K562 (cell line): Measurements from ENCODE around the gene ETV3. TPM values are rescaled to one million over a fixed set of nuclear protein-coding genes. Genes with fewer than 3 reads are reported as not detected.

Experiments
- ATAC-seq: fragments of 200-7000 bp; cut with Tn5 transposase; 3 replicates; pipeline ENCODE4 v1.9.1; 2020; ENCODE audit warnings: moderate library complexity
- BruUV-seq: library from RNA; stranded (reverse); fragments of 400-500 nt; replicated peaks from 2 replicates; lab custom pipeline; 2021; lab: Mats Ljungman, UMichigan
- CTCF ChIA-PET: fragments of 300-600 bp; formaldehyde crosslinking; extraction: SDS; loops from one replicate; lab custom pipeline; 2021; ENCODE audit warnings: low intra/inter-chr PET ratio; lab: Yijun Ruan, JAX
- POLR2A ChIA-PET: fragments of 300-600, 350-650 bp; sonication (Branson Sonifier 250); formaldehyde crosslinking; extraction: SDS; loops from one replicate; lab custom pipeline; 2021; ENCODE audit warnings: antibody characterized with exemption, inconsistent platforms; lab: Yijun Ruan, JAX
- DNase-seq, 4 experiments: peaks; one replicate each; pipeline versions ENCODE4 v3.0.0 to v3.0.0-alpha.2; 2011 to 2018; ENCODE audit warnings: low spot score in 3 of 4, mixed read lengths in 3 of 4; ENCODE audit errors: extremely low read depth in 1 of 4
- FAIRE-seq: peaks from 2 replicates; lab custom pipeline; 2011; peaks lifted over from hg19 to GRCh38; lab: Jason Lieb, UNC
- H2AFZ ChIP-seq: 2 replicates; pipeline ENCODE4 v1.6.0; 2011; ENCODE audit warnings: low read depth, low read length, control low read depth, inconsistent platforms
- H3K27ac ChIP-seq: fragments of 200-600 bp; 3 replicates; pipeline ENCODE4 v1.8.0; 2011; ENCODE audit warnings: low read depth, mild to moderate bottlenecking, control low read depth, inconsistent platforms, low read length, moderate library complexity, mixed read lengths; ENCODE audit errors: extremely low read depth
- H3K27me3 ChIP-seq, 2 experiments: fragments of 300-600 bp in 1 of 2; 2 replicates in 1 of 2; 3 replicates in 1 of 2; pipeline versions ENCODE4 v1.6.0 to v1.8.0; 2011; ENCODE audit warnings: inconsistent platforms in 2 of 2, low read length in 2 of 2, mild to moderate bottlenecking in 1 of 2, mixed read lengths in 1 of 2, moderate library complexity in 1 of 2; ENCODE audit not compliant: control insufficient read depth in 2 of 2, insufficient read depth in 2 of 2
- H3K36me3 ChIP-seq: fragments of 300-600 bp; 3 replicates; pipeline ENCODE4 v1.8.0; 2011; ENCODE audit warnings: mild to moderate bottlenecking, low read length, inconsistent platforms; ENCODE audit not compliant: control insufficient read depth, insufficient read depth
- H3K4me1 ChIP-seq, 2 experiments: fragments of 200-600 bp in 1 of 2; replicated peaks in 1 of 2; 2 replicates in 1 of 2; 3 replicates in 1 of 2; pipeline versions ENCODE4 v1.5.1 to v1.8.0; 2011; ENCODE audit warnings: inconsistent platforms in 2 of 2, low read length in 2 of 2, mild to moderate bottlenecking in 1 of 2, mixed read lengths in 1 of 2, moderate library complexity in 1 of 2; ENCODE audit not compliant: control insufficient read depth in 2 of 2, insufficient read depth in 2 of 2
- H3K4me2 ChIP-seq: 2 replicates; pipeline ENCODE4 v1.6.1; 2011; ENCODE audit warnings: low read length, control low read depth, inconsistent platforms, mixed read lengths; ENCODE audit not compliant: insufficient read depth
- H3K4me3 ChIP-seq: fragments of 200-600 bp; sonication (generic), shearing (Covaris generic); 2 replicates; pipeline ENCODE4 v1.5.1; 2016; ENCODE audit warnings: control low read depth, inconsistent platforms
- H3K79me2 ChIP-seq: fragments of 200-600 bp; 3 replicates; pipeline ENCODE4 v1.8.0; 2011; ENCODE audit warnings: low read length, inconsistent platforms; ENCODE audit not compliant: control insufficient read depth, insufficient read depth
- H3K9ac ChIP-seq, 2 experiments: 2 replicates each; pipeline versions ENCODE4 v1.6.0 to v1.6.1; 2011; ENCODE audit warnings: low read depth in 2 of 2, low read length in 2 of 2, control low read depth in 1 of 2, inconsistent platforms in 1 of 2, mild to moderate bottlenecking in 1 of 2, mixed read lengths in 1 of 2; ENCODE audit not compliant: insufficient read depth in 1 of 2
- H3K9me1 ChIP-seq: one replicate; pipeline ENCODE4 v1.6.0; 2011; ENCODE audit warnings: inconsistent platforms, mild to moderate bottlenecking, low read length, moderate library complexity; ENCODE audit not compliant: control insufficient read depth, insufficient read depth
- H3K9me3 ChIP-seq: replicated peaks from 2 replicates; pipeline ENCODE4 v1.5.1; 2011; ENCODE audit warnings: low read depth, low read length, inconsistent platforms; ENCODE audit not compliant: control insufficient read depth, insufficient read depth
- H4K20me1 ChIP-seq: replicated peaks from 2 replicates; pipeline ENCODE4 v1.6.1; 2011; ENCODE audit warnings: low read length, inconsistent platforms, mixed read lengths; ENCODE audit not compliant: control insufficient read depth, insufficient read depth
- BRD4 ChIP-seq: fragments of 200-600 bp; sonication (generic); IDR thresholded peaks from 2 replicates; pipeline ENCODE4 v1.6.1; 2017; ENCODE audit warnings: inconsistent platforms
- CREM ChIP-seq: IDR thresholded peaks from 2 replicates; pipeline ENCODE4 v1.6.1; 2014; ENCODE audit warnings: antibody characterized with exemption, low read depth
- ETV1 ChIP-seq: fragments of 450-650 bp; conservative IDR thresholded peaks from 2 replicates; pipeline ENCODE4 v1.6.1; 2016; ENCODE audit warnings: missing genetic modification characterization, control low read depth, low read depth, missing compliant biosample characterization
- HNRNPL ChIP-seq: fragments of 200-400 bp; formaldehyde crosslinking; IDR thresholded peaks from 2 replicates; pipeline ENCODE4 v1.6.1; 2017; ENCODE audit warnings: low read depth, mild to moderate bottlenecking, low read length
- NBN ChIP-seq: fragments of 450-650 bp; IDR thresholded peaks from 2 replicates; pipeline ENCODE4 v1.6.1; 2016; ENCODE audit warnings: low read depth, mild to moderate bottlenecking
- PCBP1 ChIP-seq: fragments of 200-400 bp; formaldehyde crosslinking; IDR thresholded peaks from 2 replicates; pipeline ENCODE4 v1.6.1; 2018; ENCODE audit warnings: mild to moderate bottlenecking, low read depth, low read length; ENCODE audit not compliant: poor library complexity, severe bottlenecking
- SRSF1 ChIP-seq: fragments of 200-400 bp; formaldehyde crosslinking; IDR thresholded peaks from 2 replicates; pipeline ENCODE4 v1.6.1; 2017; ENCODE audit warnings: mild to moderate bottlenecking, low read depth, low read length, moderate library complexity
- TAF1 ChIP-seq: IDR thresholded peaks from 2 replicates; pipeline ENCODE4 v1.6.1; 2011; ENCODE audit warnings: mild to moderate bottlenecking, low read length, moderate library complexity; ENCODE audit not compliant: insufficient read depth, control insufficient read depth, severe bottlenecking; ENCODE audit errors: extremely low read depth
- ZNF134 ChIP-seq: fragments of 250-450 bp; sonication (Bioruptor Pico); conservative IDR thresholded peaks from 2 replicates; pipeline ENCODE4 v1.4.0; 2020
- ZNF699 ChIP-seq: fragments of 250-450 bp; sonication (Bioruptor Pico); IDR thresholded peaks from 2 replicates; pipeline ENCODE4 v1.8.0; 2021; ENCODE audit warnings: mild to moderate bottlenecking, moderate library complexity; ENCODE audit not compliant: insufficient replicate concordance
- WGBS: fragments of 100-300 bp; shearing (Covaris generic); methylation state at CpG from one replicate; pipeline ENCODE4 v1.1.6; 2016; ENCODE audit warnings: low coverage, mixed read lengths; ENCODE audit not compliant: insufficient coverage; ENCODE audit errors: missing lambda C conversion rate; 5-methylcytosine and 5-hydroxymethylcytosine counted together
- in situ Hi-C: fragments of 300-500 bp; cut with MboI; formaldehyde crosslinking; loops from 4 replicates; pipeline ENCODE4 v1.15.0; 2018; ENCODE audit warnings: inconsistent platforms, mixed read lengths
- intact Hi-C: fragments of 100-400 bp; cut with micrococcal nuclease; formaldehyde crosslinking; loops from 2 replicates; pipeline ENCODE4 v1.14.2; 2022
- polyA plus RNA-seq, 8 experiments: library from polyadenylated mRNA; depleted of rRNA in 4 of 8; stranded (reverse) in 5 of 8; unstranded in 3 of 8; fragments of >200 nt; fragmentation: Nextera tagmentation in 2 of 8; fragmentation: Illumina TruSeq in 1 of 8; extraction: Ambion mirVana in 2 of 8; extraction: Trizol in 1 of 8; gene quantifications; 2 replicates each; pipeline versions ENCODE4 v1.2.1 to v1.2.3, GENCODE V29; 2011 to 2014; ENCODE audit warnings: inconsistent platforms in 1 of 8, missing spikeins in 1 of 8
- total RNA-seq, 7 experiments: library from RNA; depleted of rRNA in 6 of 7; stranded (reverse); fragments of >200 nt in 6 of 7; fragmentation: Illumina TruSeq in 2 of 7; extraction: Trizol in 2 of 7; gene quantifications; 2 replicates each; pipeline versions ENCODE4 v1.2.1 to v1.2.3, GENCODE V29; 2011 to 2021; ENCODE audit warnings: low replicate concordance in 1 of 7
- TF ChIP-seq, protein P1 (sequence below): sonication (generic); formaldehyde crosslinking; IDR thresholded peaks from 2 replicates; pipeline ENCODE4 v1.8.0; 2022; ENCODE audit warnings: mild to moderate bottlenecking, missing genetic modification reagents
- TF ChIP-seq, protein P2 (sequence below): fragments of 450-650 bp; IDR thresholded peaks from 2 replicates; pipeline ENCODE4 v1.6.1; 2016; ENCODE audit warnings: low read depth

Gene ETV3
- total and polyA plus RNA-seq, 9 of the 15 experiments (the other 6 are each of a cell fraction or from before 2014, with no cell fraction given): 3.1 to 16.0 (median 9.0) TPM

DNA sequence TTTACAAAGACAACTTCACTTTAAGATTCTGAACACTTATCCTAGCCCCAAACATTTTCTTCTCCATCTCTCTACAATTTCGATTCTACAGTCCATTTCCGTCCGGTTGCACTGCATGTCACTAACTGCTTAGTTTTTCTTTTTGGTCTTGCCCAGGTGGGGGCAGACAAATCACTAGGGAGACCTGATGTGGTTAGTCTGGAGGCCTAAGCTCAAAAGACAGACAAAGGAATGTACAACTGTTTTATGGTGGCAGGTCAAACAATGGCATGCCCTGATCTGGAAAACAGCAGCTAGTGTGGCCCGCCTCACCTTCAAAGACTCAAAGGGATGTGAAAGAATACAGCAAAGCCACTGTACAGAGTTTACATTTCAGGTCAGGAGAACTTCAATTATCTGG is 3.8 kb downstream of the ETV3 start (continued):
- TF ChIP-seq SRSF1: no peak
- no peak for TF ChIP-seq NBN
- TF ChIP-seq PCBP1: no peak
- TF ChIP-seq TAF1: no peak
- TF ChIP-seq ETV1 (tag): no peak
- TF ChIP-seq ZNF134 (CRISPR knock-in tag): no peak
- TF ChIP-seq HNRNPL: no peak

DNA sequence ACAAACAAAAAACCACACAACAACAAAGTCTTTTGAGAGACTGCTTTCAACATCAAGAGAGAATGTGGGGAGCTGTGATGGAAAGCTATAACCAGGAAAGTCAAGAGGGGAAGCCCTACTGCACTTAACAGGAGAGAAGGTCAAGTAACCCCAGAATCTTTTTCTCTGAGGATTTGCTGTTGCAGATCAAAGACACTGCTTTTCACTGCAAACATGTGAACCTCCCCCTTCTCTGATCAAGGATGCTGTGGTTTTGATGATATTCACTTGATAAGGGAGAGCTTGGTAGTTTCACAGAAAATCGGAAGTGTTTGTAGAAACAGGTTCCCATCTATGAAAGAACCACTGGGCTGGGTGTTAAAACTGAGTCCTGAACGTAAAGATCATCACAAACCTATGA is 4.8 kb downstream of the ETV3 start:
- WGBS: 20% methylated on average over 2 of the region's 2 CpGs
- H4K20me1 ChIP-seq: 0 out of 2 replicates have a peak, but pooled peaks cover 9% of the 10 kb centered on the region
- in situ Hi-C loops: no loop called here
- BruUV-seq: no TSS peak
- no peak overlapping the region for H3K27ac ChIP-seq
- H3K9me1 ChIP-seq: no peaks in the 10 kb centered on the region
- no peak for FAIRE-seq
- no peak overlapping the region for H3K9ac ChIP-seq
- ChIA-PET POLR2A (interaction anchor here (0.6 to 1.0 kb wide), 2 partner anchors 9 to 253 kb away, joined by 3 read pairs; no protein-coding TSS in a partner anchor), CTCF (no interaction called here)
- H3K79me2 ChIP-seq: peaks cover 27% of the 10 kb centered on the region
- no peak overlapping the region for H3K4me2 ChIP-seq
- no peaks in the 10 kb centered on the region for H3K9me3 ChIP-seq
- no peaks in the 10 kb centered on the region for H3K27me3 ChIP-seq
- H3K4me1 ChIP-seq: peaks cover 14 to 32% of the 10 kb centered on the region in 2 experiments
- peaks cover 67% of the 10 kb centered on the region for H3K36me3 ChIP-seq
- H2AFZ ChIP-seq: no peak overlapping the region
- intact Hi-C loops: no loop called here
- DNase-seq: no peak
- no peak overlapping the region for H3K4me3 ChIP-seq
- ATAC-seq: no peak
- TF ChIP-seq ZNF699 (CRISPR knock-in tag) (no peak), BRD4 (no peak), CREM (no peak)
- TF ChIP-seq, protein P1, sequence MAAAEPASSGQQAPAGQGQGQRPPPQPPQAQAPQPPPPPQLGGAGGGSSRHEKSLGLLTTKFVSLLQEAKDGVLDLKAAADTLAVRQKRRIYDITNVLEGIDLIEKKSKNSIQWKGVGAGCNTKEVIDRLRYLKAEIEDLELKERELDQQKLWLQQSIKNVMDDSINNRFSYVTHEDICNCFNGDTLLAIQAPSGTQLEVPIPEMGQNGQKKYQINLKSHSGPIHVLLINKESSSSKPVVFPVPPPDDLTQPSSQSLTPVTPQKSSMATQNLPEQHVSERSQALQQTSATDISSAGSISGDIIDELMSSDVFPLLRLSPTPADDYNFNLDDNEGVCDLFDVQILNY (CRISPR knock-in tag): no peak
- TF ChIP-seq, protein P2, sequence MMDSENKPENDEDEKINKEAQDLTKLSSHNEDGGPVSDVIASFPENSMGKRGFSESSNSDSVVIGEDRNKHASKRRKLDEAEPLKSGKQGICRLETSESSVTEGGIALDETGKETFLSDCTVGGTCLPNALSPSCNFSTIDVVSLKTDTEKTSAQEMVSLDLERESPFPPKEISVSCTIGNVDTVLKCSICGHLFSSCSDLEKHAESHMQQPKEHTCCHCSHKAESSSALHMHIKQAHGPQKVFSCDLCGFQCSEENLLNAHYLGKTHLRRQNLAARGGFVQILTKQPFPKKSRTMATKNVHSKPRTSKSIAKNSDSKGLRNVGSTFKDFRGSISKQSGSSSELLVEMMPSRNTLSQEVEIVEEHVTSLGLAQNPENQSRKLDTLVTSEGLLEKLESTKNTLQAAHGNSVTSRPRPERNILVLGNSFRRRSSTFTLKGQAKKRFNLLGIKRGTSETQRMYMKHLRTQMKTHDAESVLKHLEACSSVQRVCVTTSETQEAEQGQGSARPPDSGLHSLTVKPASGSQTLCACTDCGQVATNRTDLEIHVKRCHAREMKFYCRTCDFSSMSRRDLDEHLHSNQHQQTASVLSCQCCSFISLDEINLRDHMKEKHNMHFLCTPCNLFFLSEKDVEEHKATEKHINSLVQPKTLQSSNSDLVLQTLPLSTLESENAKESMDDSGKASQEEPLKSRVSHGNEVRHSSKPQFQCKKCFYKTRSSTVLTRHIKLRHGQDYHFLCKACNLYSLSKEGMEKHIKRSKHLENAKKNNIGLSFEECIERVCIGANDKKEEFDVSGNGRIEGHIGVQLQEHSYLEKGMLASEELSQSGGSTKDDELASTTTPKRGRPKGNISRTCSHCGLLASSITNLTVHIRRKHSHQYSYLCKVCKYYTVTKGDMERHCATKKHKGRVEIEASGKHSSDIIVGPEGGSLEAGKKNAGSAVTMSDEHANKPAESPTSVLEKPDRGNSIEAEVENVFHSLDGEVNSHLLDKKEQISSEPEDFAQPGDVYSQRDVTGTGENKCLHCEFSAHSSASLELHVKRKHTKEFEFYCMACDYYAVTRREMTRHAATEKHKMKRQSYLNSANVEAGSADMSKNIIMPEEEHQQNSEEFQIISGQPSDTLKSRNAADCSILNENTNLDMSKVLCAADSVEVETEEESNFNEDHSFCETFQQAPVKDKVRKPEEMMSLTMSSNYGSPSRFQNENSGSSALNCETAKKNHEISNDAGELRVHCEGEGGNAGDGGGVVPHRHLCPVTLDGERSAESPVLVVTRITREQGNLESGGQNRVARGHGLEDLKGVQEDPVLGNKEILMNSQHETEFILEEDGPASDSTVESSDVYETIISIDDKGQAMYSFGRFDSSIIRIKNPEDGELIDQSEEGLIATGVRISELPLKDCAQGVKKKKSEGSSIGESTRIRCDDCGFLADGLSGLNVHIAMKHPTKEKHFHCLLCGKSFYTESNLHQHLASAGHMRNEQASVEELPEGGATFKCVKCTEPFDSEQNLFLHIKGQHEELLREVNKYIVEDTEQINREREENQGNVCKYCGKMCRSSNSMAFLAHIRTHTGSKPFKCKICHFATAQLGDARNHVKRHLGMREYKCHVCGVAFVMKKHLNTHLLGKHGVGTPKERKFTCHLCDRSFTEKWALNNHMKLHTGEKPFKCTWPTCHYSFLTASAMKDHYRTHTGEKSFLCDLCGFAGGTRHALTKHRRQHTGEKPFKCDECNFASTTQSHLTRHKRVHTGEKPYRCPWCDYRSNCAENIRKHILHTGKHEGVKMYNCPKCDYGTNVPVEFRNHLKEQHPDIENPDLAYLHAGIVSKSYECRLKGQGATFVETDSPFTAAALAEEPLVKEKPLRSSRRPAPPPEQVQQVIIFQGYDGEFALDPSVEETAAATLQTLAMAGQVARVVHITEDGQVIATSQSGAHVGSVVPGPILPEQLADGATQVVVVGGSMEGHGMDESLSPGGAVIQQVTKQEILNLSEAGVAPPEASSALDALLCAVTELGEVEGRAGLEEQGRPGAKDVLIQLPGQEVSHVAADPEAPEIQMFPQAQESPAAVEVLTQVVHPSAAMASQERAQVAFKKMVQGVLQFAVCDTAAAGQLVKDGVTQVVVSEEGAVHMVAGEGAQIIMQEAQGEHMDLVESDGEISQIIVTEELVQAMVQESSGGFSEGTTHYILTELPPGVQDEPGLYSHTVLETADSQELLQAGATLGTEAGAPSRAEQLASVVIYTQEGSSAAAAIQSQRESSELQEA: no peak
